Measurements from ENCODE around the gene SRCAP.
"Not testable (repeated sequence)": the region's sequence is repeated elsewhere in the genome, so short reads cannot be mapped to it uniquely, and the experiment has no call there.

The SRCAP gene

DNA sequence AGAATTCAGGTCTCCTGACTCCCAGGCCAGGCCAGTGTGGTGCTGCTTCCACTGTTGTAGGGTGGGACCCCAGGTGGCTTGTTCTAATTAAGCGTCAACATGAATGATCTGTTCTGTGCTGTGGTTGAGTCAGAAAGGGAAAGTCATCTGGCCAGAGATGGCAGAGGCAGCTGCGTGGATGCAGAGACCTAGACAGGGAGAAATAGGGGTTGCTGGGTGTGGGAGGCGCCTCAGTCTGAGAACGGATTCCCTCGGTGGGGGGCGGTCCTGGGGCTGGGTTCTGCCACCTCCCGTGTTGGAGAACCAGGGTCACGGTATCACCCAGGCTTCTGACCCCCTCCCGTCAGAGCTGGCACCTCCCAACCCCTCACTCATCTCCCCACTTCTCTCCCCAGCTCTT lies 35.2 kb upstream of the SRCAP start:
- DNase-seq (ENCODE audit: low read depth, low spot score) = no peak

DNA sequence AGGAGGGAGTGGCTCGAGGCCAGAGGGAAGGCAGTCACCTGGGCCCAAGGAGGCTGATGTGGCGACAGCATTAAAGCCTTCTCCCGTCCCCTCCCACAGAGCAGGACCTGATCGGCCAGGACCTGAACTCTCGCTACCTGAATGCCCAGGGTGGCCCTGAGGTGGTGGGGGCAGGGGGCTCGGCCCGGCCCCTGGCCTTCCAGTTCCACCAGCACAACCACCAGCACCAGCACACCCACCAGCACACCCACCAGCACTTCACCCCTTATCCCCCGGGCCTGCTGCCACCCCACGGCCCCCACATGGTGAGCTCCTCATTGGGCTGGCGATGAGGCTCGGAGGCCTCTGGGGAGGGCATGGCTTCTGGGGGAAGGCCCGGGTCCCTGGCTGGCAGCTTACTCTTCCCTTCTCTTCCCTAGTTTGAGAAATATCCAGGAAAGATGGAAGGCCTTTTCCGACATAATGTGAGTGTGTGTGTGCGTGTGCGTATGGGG lies 34.3 kb upstream of the SRCAP start:
- DNase-seq (ENCODE audit: low read depth, low spot score) = no peak

DNA sequence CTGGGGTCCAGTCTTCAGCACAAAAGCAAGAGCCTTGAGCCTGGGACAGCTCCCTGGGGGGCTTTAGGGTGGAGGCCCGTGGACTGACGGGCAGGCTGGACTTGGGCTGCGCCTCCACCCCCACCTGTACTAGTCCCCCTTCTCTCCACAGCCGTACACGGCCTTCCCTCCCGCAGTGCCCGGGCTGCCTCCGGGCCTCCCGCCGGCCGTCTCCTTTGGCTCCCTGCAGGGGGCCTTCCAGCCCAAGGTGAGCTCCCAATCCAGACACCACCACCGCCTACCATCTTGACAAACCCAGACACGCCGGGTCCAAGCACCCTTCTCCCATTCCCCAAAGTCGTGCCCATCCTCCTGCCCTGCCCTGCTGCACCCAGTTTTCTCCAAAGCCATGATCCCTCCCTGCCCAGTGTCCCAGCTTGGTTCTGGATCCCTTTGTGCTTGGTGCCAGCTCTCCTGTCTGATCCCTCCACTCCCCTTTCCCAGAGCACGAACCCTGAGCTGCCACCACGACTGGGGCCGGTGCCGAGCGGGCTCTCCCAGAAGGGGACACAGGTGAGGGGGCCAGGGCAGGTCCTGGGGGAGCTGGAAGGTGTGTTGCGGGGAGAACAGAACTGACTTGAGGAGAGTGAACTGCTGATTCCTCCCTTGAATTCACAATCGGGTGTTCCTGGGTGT lies 33.7 kb upstream of the SRCAP start:
- no peak for DNase-seq (ENCODE audit: low read depth, low spot score)

DNA sequence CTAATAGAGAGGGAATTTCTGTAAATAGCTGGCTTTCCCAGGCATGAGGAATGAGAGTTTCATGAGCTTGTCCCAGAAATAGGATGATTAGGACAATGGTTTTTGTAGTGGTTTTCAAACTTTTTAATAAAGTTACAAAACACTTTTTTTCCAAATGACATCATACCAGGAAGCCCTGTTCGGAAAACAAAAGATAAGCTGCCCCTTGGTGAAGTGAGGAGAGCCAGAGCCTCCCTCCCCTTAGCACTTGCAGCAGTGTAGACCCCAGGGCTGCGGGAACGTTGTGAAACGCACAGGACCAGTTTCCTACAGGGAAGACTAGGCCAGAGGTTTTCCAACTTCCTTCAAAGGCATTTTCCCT lies 33.2 kb upstream of the SRCAP start:
- no peak for DNase-seq (ENCODE audit: low read depth, low spot score)

DNA sequence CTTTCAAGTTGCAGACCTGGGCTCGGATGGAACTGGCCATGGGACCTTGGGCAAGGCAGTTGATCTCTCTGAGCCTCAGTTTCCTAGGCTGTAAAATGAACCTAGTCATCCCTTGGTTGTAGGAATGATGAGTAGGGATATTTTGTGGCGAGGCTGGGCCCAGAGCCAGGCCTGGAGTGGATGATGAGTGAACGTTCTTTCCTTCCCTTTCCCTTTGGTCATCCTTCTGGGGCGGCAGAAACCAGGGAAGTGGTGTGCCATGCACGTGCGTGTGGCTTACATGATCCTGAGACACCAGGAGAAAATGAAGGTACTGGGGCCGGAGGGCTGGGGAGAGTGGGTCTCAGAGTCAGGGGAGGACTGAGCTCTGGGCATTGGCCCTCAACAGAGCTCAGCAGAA lies 32.3 kb upstream of the SRCAP start:
- DNase-seq (ENCODE audit: low read depth, low spot score) = no peak

DNA sequence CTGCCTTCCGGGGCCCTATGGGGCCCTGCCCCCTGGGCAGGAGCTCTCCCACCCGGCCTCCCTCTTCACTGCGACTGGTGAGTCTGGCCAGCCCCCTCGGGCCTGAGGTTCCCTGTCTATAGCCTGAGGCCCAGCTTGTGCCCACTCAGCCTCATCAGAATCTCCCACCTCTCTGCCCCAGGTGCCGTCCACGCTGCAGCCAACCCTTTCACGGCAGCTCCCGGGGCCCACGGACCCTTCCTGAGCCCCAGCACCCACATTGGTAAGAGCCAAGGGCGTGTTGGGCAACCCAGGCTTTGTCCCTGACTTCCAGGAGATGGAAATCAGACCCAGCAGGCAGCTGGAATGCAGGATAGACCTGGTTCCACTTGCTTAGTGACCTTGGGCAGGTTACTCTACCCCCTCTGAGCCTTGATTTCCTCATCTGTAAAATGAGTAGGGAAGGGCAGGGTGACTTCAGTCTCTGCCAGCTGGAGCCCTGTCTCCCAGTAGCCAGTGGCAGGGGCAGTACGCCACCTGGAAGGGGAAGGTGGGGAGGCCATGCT lies 31.5 kb upstream of the SRCAP start:
- no peak for DNase-seq (ENCODE audit: low read depth, low spot score)

DNA sequence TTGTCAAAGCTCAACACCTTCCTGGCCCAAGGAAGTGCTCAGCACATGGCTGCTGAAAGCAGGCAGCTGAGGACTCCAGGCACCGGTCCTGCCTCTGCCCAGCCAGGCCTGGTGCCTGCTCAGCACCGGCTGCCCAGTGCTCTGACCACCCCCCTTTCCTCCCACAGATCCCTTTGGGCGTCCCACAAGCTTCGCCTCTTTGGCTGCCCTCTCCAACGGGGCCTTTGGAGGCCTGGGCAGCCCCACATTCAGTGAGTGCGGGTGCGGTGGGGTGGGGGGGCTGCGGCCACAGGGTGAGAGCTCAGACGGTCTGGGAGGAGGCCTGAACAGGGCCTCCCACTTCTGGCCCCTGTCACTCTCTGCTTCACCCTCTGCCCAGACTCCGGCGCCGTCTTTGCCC lies 30.6 kb upstream of the SRCAP start:
- no peak for DNase-seq (ENCODE audit: low read depth, low spot score)

DNA sequence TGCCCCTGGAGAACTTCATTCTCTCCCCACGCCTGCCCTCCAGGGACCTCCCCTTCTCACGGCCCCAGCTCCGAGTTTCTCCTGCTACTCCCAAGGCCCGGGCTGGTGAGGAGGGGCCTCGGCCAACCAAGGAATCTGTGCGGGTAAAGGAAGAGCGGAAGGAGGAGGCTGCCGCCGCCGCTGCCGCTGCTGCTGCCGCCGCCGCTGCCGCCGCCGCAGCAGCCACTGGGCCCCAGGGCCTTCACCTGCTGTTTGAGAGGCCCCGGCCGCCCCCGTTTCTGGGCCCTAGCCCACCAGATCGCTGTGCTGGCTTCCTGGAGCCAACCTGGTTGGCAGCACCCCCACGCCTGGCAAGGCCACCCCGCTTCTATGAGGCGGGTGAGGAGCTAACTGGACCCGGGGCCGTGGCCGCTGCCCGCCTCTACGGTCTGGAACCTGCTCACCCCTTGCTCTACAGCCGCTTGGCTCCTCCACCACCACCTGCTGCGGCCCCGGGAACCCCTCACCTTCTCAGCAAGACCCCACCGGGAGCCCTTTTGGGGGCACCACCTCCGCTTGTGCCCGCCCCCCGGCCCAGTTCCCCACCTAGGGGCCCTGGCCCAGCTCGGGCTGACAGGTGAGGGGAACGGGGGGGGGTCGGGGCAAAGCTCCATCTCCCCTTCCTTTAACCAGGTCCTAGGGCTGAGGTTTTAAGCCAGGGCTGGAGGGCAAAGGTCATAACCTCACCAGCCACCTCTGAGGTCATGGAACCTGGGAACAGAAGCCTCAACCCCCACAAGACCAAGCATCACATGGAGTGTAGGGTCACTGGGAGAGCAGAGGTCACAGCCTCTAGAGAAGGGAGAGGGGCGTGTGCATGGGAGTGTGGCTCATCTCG lies 29.7 kb upstream of the SRCAP start:
- DNase-seq (ENCODE audit: low read depth, low spot score) = no peak

DNA sequence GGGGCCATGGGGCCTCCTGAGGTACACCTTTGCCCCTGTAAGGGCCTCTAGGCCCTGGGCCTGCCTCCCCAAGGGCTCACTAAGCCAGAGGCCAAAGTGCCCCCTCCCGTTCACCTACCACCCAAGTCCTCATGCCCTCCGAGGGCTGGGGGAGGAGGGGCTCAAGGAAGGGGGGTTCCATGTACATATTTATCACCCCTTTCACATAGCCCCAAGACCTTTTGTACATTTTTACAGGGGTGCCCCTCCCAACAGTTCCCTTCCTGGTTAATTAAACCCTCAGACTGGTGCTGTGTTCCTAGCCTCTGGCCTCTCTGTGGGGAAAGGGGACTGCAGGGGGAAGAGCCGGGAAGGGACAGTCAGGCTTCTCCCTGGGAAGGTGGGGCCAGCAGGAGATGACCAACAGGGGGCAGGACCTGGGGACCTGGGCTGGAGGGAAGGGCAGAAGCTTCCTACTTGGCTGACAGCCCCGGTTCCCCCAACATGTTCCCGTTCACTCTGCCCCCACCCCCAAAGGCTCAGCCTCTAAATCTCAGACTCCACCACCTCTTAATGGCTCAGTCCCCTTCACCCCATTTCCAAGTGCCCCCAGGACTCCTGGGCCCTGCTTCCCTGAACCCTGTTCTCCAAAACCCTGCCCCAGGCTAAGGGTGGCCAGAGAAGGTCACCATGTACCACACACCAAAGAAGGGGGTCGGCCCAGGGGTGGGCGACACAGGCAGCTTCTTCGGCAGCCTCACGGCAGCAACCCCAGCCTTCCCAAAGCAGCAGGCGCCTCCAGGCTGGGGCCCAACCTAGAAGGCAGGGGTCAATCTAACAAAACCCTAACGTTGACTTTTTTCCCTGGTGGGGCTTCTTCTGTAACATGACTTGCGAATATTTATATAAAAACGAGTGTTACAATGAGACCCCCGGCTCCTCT lies 28.8 kb upstream of the SRCAP start:
- DNase-seq (ENCODE audit: low read depth, low spot score) = no peak

DNA sequence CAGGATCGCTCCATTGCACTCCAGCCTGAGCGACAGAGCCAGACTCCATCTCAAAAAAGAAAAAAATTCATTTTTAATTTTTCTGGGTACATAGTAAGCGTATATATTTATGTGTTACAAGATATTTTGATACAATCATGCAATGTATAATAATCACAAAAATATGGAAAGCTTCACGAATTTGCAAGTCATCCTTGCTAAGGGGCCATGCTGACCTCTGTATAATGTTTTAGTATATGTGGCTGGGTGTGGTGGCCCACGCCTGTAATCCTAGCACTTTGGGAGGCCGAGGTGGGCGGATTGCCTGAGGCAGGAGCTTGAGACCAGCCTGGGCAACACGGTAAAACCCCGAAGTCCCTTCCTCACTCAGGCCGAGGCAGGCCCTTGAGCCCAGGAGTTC lies 23.8 kb upstream of the SRCAP start:
- no peak for DNase-seq (ENCODE audit: low read depth, low spot score)

DNA sequence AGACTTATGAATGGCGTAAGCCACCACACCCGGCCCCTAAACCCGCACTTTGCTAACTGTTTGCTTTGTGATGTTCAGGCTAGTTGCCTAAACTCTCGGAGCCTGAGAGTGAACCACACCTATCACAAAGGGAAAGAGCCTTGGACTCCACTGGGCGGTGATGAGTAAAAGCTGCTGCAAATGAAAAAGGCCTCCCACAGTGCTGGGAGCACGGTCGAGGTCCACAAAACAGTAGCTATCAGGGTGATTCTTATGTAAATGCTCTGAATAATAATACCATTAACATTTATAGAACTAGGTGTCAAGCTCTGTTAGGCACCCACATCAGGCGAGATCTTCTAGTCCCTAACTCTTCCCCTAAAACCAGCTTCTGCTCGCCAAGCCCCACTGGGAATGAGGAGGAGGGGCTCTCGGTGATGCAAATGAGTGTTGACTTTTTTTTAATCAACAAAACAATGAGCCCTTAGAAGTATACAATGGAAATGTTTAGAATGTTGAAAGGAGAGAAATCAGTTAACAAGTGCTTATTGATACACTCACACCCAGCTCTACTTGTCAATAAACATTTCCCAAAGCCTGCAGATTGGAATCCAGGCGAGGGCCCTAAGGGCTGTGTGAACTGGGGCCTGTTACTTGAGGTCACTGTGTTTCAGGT lies 20.9 kb upstream of the SRCAP start:
- DNase-seq (ENCODE audit: low read depth, low spot score) = no peak

DNA sequence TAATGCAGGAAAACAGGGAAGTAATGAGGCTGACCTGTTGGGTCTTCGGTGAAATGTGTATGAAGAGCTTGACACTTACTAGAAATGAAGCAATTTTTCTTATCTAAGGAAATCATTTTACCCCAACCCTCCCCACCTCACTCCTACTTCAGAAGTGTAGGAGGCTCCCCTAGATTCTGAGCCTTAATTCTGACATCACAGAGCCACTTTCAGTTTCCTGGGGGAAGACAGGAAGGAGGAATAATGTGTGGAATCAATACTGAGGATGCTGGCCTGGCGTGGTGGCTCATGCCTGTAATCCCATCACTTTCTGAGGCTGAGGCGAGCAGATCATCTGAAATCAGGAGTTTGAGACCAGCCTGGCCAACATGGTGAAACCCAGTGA lies 20.4 kb upstream of the SRCAP start:
- no peak for DNase-seq (ENCODE audit: low read depth, low spot score)

DNA sequence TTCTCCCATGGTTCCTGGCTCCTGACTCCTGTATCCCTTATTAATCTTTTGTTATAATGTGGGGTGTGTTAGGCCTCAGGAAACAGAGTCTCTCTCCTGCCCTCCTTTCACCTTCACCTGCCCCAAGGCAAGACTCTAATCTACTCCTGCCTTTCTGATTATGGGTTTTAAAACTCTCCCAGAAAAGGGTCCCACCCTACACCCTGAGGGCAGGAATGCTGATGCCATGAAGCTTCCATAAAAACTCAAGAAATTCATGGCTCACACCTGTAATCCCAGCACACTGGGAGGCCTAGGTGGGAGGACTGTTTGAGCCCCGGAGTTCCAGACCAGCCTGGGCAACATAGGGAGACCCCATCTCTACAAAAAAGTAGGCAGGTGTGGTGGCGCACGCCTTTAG lies 18.6 kb upstream of the SRCAP start:
- no peak for DNase-seq (ENCODE audit: low read depth, low spot score)

DNA sequence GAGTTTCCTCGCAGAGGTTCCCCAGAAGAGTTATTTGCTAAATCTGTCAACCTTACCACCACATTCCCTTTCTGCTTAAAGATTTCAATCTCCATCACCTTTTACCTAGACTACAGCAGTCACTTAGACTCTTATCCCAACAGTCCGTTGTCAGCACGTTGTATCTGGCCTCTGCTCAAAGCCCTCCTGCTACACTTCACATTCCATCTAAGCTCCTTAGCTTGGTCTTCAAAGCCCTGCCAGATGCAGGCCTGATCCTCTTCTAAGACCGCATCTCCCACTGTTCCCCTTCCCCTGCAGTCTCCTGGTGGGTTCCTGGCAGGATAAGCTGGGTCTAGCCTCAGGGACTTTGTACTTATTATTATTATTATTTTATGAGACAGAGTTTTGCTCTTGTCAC lies 10.3 kb upstream of the SRCAP start:
- no peak for DNase-seq (ENCODE audit: low read depth, low spot score)

DNA sequence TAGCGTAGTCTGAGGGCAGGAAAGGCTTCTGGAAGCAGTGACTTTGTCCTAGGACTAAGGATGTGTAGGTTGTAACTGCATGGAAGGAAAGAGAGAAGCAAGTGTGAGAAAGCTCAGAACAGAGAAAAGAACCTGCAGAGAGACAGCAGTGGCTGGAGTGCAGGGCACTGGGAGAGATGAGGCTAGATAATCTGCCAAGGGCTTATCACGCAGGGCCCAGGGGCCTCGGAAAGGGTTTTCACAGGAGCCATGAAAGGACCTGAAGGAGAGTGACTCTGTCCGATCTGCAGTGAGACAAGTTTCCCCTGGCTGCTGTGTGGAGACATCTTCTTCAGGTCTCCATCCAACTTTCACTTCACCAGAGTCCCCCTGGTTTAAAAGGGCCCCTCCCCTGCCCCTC lies 7.1 kb upstream of the SRCAP start:
- no peak for DNase-seq (ENCODE audit: low read depth, low spot score)

DNA sequence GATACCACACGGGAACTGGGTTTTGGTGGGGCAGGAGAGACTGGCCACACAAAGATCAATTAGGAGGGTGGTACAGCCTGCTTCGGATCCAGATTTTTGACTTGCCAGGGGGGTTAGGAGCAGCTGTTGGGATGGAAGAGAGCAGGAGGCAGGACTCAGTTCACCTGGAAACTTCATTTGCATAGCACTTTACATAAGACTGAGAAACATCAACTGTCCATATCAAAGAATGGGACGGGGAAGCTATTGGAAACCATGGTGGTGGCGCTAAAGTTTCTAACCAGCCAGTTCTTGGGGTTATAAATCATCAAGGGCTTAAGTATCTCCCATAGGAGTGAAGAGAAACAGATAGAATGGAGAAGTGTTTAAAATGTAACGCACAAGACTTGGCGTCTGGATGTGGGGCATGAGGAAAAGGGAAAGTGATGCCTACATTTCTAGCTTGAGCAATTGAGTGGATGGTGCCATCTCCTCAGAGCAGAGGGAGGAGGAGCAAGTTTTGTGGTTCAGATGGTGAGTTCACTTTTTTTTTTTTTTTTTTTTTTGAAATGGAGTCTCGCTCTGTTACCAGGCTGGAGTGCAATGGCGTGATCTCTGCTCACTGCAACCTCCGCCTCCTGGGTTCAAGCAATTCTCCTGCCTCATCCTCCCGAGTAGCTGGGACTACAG lies 6.4 kb upstream of the SRCAP start:
- DNase-seq (ENCODE audit: low read depth, low spot score) = no peak

DNA sequence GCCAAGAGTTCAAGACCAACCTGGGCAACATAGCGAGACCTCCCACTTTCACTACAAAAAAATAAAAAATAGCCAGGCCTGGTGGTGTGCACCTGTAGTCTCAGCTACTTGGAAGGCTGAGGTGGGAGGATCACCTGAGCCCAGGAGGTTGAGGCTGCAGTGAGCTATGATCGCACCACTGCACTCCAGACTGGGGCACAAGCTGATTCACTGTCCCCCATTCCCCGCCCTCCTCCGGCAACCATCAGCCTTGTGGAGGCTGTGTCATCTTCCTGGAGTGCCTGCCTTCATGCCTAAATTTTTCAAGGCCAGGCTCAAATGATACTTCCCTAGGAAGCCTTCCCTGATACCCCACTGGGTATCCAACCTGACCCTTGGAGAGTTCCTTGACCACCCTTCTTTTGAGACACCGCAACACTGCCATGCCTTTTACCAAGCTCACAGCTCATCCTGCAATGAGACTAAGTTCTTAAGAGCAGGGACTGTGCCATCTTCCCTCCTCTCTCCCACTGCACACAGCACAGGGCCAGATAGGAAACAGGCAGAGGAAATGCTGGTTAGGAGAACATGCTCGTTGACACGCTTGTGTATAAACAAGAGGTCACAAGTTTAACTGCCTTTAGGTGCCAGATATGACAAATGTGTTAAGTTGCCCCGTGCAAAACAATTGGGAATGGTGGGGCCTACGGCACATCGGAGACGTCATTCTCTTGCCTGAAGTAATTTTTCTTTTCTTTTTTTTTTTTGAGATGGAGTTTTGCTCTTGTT lies 3.9 kb upstream of the SRCAP start:
- DNase-seq (ENCODE audit: low read depth, low spot score) = no peak

DNA sequence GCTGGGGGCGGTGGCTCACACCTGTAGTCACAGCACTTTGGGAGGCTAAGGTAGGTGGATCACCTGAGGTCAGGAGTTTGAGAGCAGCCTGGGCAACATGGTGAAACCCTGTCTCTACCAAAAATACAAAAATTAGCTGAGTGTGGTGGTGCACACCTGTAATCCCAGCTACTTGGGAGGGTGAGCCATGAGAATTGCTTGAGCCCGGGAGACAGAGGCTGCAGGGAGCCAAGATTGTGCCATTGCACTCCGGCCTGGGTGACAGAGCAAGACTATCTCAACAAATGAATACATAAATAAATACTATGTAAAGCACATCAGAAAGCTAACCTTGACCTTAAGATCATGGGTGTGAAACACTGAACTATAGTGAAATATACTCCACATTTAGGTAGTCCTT lies 2.3 kb upstream of the SRCAP start:
- not testable (repeated sequence) for DNase-seq (ENCODE audit: low read depth, low spot score)

DNA sequence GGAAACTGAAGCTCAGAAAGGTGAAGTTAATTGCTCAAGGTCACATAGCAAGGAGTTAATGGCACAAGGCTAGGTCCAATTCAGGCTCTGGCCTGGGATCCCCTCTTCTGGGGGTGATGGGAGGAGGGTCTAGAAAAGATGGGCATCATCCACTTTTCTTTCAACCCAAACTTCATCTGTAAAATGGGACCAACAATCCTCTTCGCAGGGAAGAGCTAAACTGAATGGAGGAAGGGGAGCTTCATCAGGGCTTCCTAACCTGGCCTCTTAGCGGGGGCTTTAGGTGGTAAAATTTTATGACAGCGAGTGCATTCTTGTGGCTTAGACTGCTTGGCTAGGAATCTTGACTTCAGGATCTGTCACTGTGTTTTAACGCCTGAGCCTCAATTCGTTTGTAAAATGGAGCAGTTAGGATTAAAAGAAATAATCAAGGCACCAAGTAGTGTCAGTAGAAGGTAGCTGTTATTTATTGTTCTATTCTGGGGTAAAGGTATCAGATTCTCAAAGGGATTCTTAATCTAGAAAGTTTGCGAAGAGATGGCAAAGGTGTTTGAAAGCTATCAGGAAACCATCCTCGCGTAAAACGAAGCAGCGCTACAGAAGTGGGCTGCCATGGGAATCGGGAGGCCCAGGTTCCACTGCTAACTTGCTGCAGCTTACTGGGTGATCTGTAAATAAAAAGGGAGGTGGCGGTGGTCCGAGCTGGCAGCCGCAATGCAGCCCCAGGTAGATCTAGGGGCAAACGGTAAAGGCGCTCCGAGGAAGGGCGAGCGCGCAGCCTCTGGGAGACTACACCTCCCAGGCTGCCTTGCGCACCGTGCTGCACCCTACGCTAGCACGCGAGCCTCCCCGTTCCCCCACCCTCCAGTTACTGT lies 1.5 kb upstream of the SRCAP start:
- no peak for DNase-seq (ENCODE audit: low read depth, low spot score)
